ENCODE results near the gene ANKRD63. TPM values are rescaled to one million over a fixed set of nuclear protein-coding genes. Genes with fewer than 3 reads are reported as not detected.
A peak's percentile ranks its signal among the peaks of the same experiment; 100 is the strongest.

ANKRD63 gene
- total and polyA plus RNA-seq, 9 of the 15 experiments (the other 6 are each of a cell fraction or from before 2014, with no cell fraction given) = 1.3 to 2.0 (median 1.8) TPM; not detected in 6

DNA sequence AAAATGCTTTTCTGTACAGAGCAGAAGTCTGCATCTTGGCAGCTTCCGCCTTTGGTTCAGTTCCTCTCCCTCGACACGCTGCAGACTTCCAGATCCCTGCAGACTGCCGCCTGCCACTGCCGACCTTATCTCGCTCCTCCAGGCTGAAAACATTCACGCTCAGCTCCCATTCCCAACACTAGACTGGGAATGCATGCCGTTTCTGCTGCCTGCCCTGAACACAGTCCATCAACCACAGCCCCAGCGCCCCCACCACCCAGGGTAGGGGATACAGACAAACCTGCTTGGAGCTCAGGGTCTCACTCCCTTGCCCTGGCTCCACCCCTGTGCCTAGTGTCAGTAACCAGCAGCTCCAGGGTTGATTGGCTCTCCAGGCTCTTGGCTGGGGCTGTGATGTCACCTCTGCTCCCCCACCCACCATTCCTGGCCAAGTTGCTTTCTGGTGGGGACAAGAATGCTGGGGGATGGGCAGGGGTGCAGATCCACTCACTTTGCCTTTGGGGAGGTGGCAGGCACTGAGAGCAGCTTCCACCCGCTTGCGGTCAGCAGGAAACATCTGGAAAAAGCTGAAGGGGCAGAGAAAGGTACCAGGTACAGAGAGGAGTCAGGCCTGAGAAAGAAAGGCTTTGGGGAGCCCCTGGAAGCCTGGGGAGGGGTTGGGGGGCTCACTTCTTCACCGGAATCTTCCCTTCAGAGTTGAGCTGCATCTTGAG is 18.8 kb upstream of the ANKRD63 start (continued):
- TF ChIP-seq, protein P1, sequence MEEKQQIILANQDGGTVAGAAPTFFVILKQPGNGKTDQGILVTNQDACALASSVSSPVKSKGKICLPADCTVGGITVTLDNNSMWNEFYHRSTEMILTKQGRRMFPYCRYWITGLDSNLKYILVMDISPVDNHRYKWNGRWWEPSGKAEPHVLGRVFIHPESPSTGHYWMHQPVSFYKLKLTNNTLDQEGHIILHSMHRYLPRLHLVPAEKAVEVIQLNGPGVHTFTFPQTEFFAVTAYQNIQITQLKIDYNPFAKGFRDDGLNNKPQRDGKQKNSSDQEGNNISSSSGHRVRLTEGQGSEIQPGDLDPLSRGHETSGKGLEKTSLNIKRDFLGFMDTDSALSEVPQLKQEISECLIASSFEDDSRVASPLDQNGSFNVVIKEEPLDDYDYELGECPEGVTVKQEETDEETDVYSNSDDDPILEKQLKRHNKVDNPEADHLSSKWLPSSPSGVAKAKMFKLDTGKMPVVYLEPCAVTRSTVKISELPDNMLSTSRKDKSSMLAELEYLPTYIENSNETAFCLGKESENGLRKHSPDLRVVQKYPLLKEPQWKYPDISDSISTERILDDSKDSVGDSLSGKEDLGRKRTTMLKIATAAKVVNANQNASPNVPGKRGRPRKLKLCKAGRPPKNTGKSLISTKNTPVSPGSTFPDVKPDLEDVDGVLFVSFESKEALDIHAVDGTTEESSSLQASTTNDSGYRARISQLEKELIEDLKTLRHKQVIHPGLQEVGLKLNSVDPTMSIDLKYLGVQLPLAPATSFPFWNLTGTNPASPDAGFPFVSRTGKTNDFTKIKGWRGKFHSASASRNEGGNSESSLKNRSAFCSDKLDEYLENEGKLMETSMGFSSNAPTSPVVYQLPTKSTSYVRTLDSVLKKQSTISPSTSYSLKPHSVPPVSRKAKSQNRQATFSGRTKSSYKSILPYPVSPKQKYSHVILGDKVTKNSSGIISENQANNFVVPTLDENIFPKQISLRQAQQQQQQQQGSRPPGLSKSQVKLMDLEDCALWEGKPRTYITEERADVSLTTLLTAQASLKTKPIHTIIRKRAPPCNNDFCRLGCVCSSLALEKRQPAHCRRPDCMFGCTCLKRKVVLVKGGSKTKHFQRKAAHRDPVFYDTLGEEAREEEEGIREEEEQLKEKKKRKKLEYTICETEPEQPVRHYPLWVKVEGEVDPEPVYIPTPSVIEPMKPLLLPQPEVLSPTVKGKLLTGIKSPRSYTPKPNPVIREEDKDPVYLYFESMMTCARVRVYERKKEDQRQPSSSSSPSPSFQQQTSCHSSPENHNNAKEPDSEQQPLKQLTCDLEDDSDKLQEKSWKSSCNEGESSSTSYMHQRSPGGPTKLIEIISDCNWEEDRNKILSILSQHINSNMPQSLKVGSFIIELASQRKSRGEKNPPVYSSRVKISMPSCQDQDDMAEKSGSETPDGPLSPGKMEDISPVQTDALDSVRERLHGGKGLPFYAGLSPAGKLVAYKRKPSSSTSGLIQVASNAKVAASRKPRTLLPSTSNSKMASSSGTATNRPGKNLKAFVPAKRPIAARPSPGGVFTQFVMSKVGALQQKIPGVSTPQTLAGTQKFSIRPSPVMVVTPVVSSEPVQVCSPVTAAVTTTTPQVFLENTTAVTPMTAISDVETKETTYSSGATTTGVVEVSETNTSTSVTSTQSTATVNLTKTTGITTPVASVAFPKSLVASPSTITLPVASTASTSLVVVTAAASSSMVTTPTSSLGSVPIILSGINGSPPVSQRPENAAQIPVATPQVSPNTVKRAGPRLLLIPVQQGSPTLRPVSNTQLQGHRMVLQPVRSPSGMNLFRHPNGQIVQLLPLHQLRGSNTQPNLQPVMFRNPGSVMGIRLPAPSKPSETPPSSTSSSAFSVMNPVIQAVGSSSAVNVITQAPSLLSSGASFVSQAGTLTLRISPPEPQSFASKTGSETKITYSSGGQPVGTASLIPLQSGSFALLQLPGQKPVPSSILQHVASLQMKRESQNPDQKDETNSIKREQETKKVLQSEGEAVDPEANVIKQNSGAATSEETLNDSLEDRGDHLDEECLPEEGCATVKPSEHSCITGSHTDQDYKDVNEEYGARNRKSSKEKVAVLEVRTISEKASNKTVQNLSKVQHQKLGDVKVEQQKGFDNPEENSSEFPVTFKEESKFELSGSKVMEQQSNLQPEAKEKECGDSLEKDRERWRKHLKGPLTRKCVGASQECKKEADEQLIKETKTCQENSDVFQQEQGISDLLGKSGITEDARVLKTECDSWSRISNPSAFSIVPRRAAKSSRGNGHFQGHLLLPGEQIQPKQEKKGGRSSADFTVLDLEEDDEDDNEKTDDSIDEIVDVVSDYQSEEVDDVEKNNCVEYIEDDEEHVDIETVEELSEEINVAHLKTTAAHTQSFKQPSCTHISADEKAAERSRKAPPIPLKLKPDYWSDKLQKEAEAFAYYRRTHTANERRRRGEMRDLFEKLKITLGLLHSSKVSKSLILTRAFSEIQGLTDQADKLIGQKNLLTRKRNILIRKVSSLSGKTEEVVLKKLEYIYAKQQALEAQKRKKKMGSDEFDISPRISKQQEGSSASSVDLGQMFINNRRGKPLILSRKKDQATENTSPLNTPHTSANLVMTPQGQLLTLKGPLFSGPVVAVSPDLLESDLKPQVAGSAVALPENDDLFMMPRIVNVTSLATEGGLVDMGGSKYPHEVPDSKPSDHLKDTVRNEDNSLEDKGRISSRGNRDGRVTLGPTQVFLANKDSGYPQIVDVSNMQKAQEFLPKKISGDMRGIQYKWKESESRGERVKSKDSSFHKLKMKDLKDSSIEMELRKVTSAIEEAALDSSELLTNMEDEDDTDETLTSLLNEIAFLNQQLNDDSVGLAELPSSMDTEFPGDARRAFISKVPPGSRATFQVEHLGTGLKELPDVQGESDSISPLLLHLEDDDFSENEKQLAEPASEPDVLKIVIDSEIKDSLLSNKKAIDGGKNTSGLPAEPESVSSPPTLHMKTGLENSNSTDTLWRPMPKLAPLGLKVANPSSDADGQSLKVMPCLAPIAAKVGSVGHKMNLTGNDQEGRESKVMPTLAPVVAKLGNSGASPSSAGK (IDR thresholded peaks at IDR 0.05) = peak; percentile 41; the same call in 1 of the 2 replicates
- no peak for TF ChIP-seq STAG1 (CRISPR knock-in tag; IDR thresholded peaks at IDR 0.05; ENCODE audit: borderline replicate concordance)
- no peak for TF ChIP-seq POLR3A (IDR thresholded peaks at IDR 0.05; ENCODE audit: borderline replicate concordance, extremely low read depth, insufficient read depth, insufficient read length)
- TF ChIP-seq, protein P2, sequence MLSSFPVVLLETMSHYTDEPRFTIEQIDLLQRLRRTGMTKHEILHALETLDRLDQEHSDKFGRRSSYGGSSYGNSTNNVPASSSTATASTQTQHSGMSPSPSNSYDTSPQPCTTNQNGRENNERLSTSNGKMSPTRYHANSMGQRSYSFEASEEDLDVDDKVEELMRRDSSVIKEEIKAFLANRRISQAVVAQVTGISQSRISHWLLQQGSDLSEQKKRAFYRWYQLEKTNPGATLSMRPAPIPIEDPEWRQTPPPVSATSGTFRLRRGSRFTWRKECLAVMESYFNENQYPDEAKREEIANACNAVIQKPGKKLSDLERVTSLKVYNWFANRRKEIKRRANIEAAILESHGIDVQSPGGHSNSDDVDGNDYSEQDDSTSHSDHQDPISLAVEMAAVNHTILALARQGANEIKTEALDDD (IDR thresholded peaks at IDR 0.05) = no peak
- no peak for TF ChIP-seq CHCHD3 (CRISPR knock-in tag; IDR thresholded peaks at IDR 0.05)
- TF ChIP-seq U2AF1 (optimal IDR thresholded peaks at IDR 0.05; ENCODE audit: low read depth, low read length) = no peak
- no peak for TF ChIP-seq CREM (IDR thresholded peaks at IDR 0.05; ENCODE audit: low read depth)
- TF ChIP-seq ETV1 (tag; conservative IDR thresholded peaks at IDR 0.05; ENCODE audit: low read depth) = no peak
- TF ChIP-seq NCOR1 (IDR thresholded peaks at IDR 0.05) = no peak
- no peak for TF ChIP-seq POU5F1 (IDR thresholded peaks at IDR 0.05; ENCODE audit: borderline replicate concordance, low read depth, low read length, partially characterized antibody)
- peak; percentile 45; the same call in 1 of the 2 replicates for TF ChIP-seq DPF2 (IDR thresholded peaks at IDR 0.05)
- TF ChIP-seq ETV5 (CRISPR knock-in tag; IDR thresholded peaks at IDR 0.05; ENCODE audit: low read depth) = no peak
- TF ChIP-seq, protein P3, sequence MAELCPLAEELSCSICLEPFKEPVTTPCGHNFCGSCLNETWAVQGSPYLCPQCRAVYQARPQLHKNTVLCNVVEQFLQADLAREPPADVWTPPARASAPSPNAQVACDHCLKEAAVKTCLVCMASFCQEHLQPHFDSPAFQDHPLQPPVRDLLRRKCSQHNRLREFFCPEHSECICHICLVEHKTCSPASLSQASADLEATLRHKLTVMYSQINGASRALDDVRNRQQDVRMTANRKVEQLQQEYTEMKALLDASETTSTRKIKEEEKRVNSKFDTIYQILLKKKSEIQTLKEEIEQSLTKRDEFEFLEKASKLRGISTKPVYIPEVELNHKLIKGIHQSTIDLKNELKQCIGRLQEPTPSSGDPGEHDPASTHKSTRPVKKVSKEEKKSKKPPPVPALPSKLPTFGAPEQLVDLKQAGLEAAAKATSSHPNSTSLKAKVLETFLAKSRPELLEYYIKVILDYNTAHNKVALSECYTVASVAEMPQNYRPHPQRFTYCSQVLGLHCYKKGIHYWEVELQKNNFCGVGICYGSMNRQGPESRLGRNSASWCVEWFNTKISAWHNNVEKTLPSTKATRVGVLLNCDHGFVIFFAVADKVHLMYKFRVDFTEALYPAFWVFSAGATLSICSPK (IDR thresholded peaks at IDR 0.05; ENCODE audit: borderline replicate concordance) = no peak
- no peak for TF ChIP-seq OTX1 (CRISPR knock-in tag; IDR thresholded peaks at IDR 0.05)

Data from K562 (cell line).